Gastrocnemius medialis (tissue), 4 donors: Measurements from ENCODE around the gene KATNAL1.

Experiments used
- CTCF ChIP-seq, 5 experiments: fragments of 450-650 bp in 3 of 5; fragments of 200-600 bp in 2 of 5; sonication (generic) in 2 of 5; IDR thresholded peaks in 4 of 5; conservative IDR thresholded peaks in 1 of 5; 1 replicate in 4 of 5; 2 replicates in 1 of 5; pipeline ENCODE4 v1.5.1; 2016 to 2019; ENCODE audit warnings: antibody characterized with exemption in 5 of 5, mild to moderate bottlenecking in 3 of 5, moderate library complexity in 3 of 5
- POLR2A ChIP-seq, 2 donors: fragments of 450-650 bp; IDR thresholded peaks; one replicate each; pipeline ENCODE4 v1.6.1; 2017; ENCODE audit warnings: antibody characterized with exemption in 2 of 2, mild to moderate bottlenecking in 2 of 2, moderate library complexity in 2 of 2

GRCh38 chr13:30352121-30352520 lies 44.8 kb upstream of the KATNAL1 start:
- TF ChIP-seq CTCF (IDR thresholded peaks at IDR 0.05 in 4 of 5, conservative IDR thresholded peaks at IDR 0.05 in 1 of 5) (no peak), POLR2A (IDR thresholded peaks at IDR 0.05) (no peak)
